Prostate gland (tissue), 2 donors: ENCODE results near the gene PLPPR4. TPM values are rescaled to one million over a fixed set of nuclear protein-coding genes. Genes with fewer than 3 reads are reported as not detected.

ENCODE experiments used
- DNase-seq: peaks from one replicate; pipeline ENCODE4 v3.0.0-alpha.2; 2019; ENCODE audit warnings: low spot score
- H3K27ac ChIP-seq, 2 donors: fragments of 200-600 bp; sonication (generic); 2 replicates each; pipeline ENCODE4 v1.5.1; 2017 to 2019
- H3K27me3 ChIP-seq: fragments of 200-600 bp; sonication (generic); replicated peaks from 2 replicates; pipeline ENCODE4 v1.5.1; 2019; ENCODE audit not compliant: insufficient read depth
- H3K36me3 ChIP-seq, 2 donors: fragments of 200-600 bp; sonication (generic); 1 replicate in 1 of 2; 2 replicates in 1 of 2; pipeline versions ENCODE4 v1.5.1 to v1.8.1; 2017 to 2019
- H3K4me1 ChIP-seq: fragments of 200-600 bp; sonication (generic); replicated peaks from 2 replicates; pipeline ENCODE4 v1.5.1; 2019
- H3K4me3 ChIP-seq, 2 donors: fragments of 200-600 bp; sonication (generic); 2 replicates each; pipeline ENCODE4 v1.5.1; 2017 to 2019
- H3K9me3 ChIP-seq: fragments of 200-600 bp; sonication (generic); 2 replicates; pipeline ENCODE4 v1.5.1; 2017
- CTCF ChIP-seq, 4 experiments: fragments of 200-600 bp in 2 of 4; fragments of 450-650 bp in 2 of 4; sonication (generic) in 2 of 4; IDR thresholded peaks; 1 replicate in 3 of 4; 2 replicates in 1 of 4; pipeline ENCODE4 v1.5.1; 2016 to 2019; ENCODE audit warnings: antibody characterized with exemption in 4 of 4, mild to moderate bottlenecking in 2 of 4, moderate library complexity in 2 of 4
- POLR2A ChIP-seq: fragments of 450-650 bp; IDR thresholded peaks from one replicate; pipeline ENCODE4 v1.6.1; 2016; ENCODE audit warnings: antibody characterized with exemption, mild to moderate bottlenecking
- POLR2AphosphoS5 ChIP-seq: sonication (generic); formaldehyde crosslinking; IDR thresholded peaks from one replicate; pipeline ENCODE4 v1.6.1; 2017; ENCODE audit warnings: antibody characterized with exemption
- WGBS: methylation state at CpG from one replicate; pipeline ENCODE4 v1.1.5; 2018; 5-methylcytosine and 5-hydroxymethylcytosine counted together
- intact Hi-C: fragments of 100-400 bp; cut with DNase I; formaldehyde crosslinking; loops from one replicate; pipeline ENCODE4 v1.14.2; 2022
- total RNA-seq, 2 donors: library from RNA; depleted of rRNA; stranded (reverse); fragments of >200 nt; gene quantifications; one replicate each; pipeline ENCODE4 v1.1.0, GENCODE V29; 2016

The PLPPR4 gene
- total RNA-seq, 2 donors from 2014 or later: 0.05 to 3.2 TPM

- TF ChIP-seq POLR2A (no peak), CTCF (IDR thresholded peaks at IDR 0.05) (no peak), POLR2AphosphoS5 (no peak)
Observed at GRCh38 chr1:99227056-99227897, 37.0 kb upstream of the PLPPR4 start.

GRCh38 chr1:99228153-99228552 is 36.1 kb upstream of the PLPPR4 start:
- 88% methylated on average over 1 of the region's 2 CpGs for WGBS
- DNase-seq: no peak
- TF ChIP-seq CTCF (IDR thresholded peaks at IDR 0.05) (no peak), POLR2A (no peak), POLR2AphosphoS5 (no peak)

More at GRCh38 chr1:99227056-99227897, 37.0 kb upstream of the PLPPR4 start:
- H3K27ac ChIP-seq: no peak overlapping the region
- WGBS: 22% methylated on average over 3 of the region's 3 CpGs
- H3K36me3 ChIP-seq: no peaks in the 10 kb centered on the region
- DNase-seq: no peak
- no peaks in the 10 kb centered on the region for H3K4me1 ChIP-seq
- intact Hi-C loops: no loop called here
- H3K4me3 ChIP-seq: no peak overlapping the region
- no peaks in the 10 kb centered on the region for H3K27me3 ChIP-seq
- H3K9me3 ChIP-seq: no peaks in the 10 kb centered on the region

GRCh38 chr1:99229122-99229521 is 35.2 kb upstream of the PLPPR4 start:
- TF ChIP-seq POLR2A (no peak), CTCF (IDR thresholded peaks at IDR 0.05) (no peak), POLR2AphosphoS5 (no peak)
- no peaks in the 10 kb centered on the region for H3K9me3 ChIP-seq
- no peaks in the 10 kb centered on the region for H3K4me1 ChIP-seq
- DNase-seq: no peak
- intact Hi-C loops: no loop called here
- no peaks in the 10 kb centered on the region for H3K27me3 ChIP-seq
- H3K36me3 ChIP-seq: no peaks in the 10 kb centered on the region
- WGBS: 61% methylated on average over 3 of the region's 3 CpGs
- no peak overlapping the region for H3K4me3 ChIP-seq
- no peak overlapping the region for H3K27ac ChIP-seq

More at GRCh38 chr1:99228153-99228552, 36.1 kb upstream of the PLPPR4 start:
- no peak overlapping the region for H3K4me3 ChIP-seq
- no peaks in the 10 kb centered on the region for H3K27me3 ChIP-seq
- intact Hi-C loops: no loop called here
- no peaks in the 10 kb centered on the region for H3K9me3 ChIP-seq
- no peak overlapping the region for H3K27ac ChIP-seq
- no peaks in the 10 kb centered on the region for H3K4me1 ChIP-seq
- no peaks in the 10 kb centered on the region for H3K36me3 ChIP-seq

GRCh38 chr1:99230695-99231094 is 33.6 kb upstream of the PLPPR4 start:
- no peaks in the 10 kb centered on the region for H3K27me3 ChIP-seq
- H3K36me3 ChIP-seq: no peaks in the 10 kb centered on the region
- intact Hi-C loops: no loop called here
- no peaks in the 10 kb centered on the region for H3K4me1 ChIP-seq
- H3K9me3 ChIP-seq: no peaks in the 10 kb centered on the region
- H3K4me3 ChIP-seq: no peak overlapping the region
- TF ChIP-seq POLR2A: no peak
- TF ChIP-seq CTCF (IDR thresholded peaks at IDR 0.05): no peak
- TF ChIP-seq POLR2AphosphoS5: no peak
- no peak overlapping the region for H3K27ac ChIP-seq
- no peak for DNase-seq

- Histone ChIP-seq H3K27me3 (no peaks in the 10 kb centered on the region), H3K36me3 (no peaks in the 10 kb centered on the region), H3K27ac (no peak overlapping the region), H3K4me3 (no peak overlapping the region), H3K4me1 (no peaks in the 10 kb centered on the region), H3K9me3 (no peaks in the 10 kb centered on the region)
- intact Hi-C loops: no loop called here
- TF ChIP-seq CTCF (IDR thresholded peaks at IDR 0.05) (no peak), POLR2A (no peak), POLR2AphosphoS5 (no peak)
- no peak for DNase-seq
- WGBS: 65% methylated on average over 2 of the region's 2 CpGs
Observed at GRCh38 chr1:99232172-99232571, 32.1 kb upstream of the PLPPR4 start.
